Subcutaneous abdominal adipose tissue (tissue), 5 donors: ENCODE results near the gene SMIM7.
"Not testable (repeated sequence)": the region's sequence is repeated elsewhere in the genome, so short reads cannot be mapped to it uniquely, and the experiment has no call there.

Experiments
- H3K27ac ChIP-seq: one replicate; pipeline ENCODE4 v1.7.0; 2013; ENCODE audit warnings: low read depth, mild to moderate bottlenecking, inconsistent platforms, low read length, moderate library complexity
- H3K27me3 ChIP-seq, 5 donors: one replicate each; pipeline ENCODE4 v1.7.0; 2013; ENCODE audit warnings: low read length in 5 of 5, inconsistent platforms in 1 of 5; ENCODE audit not compliant: control insufficient read depth in 5 of 5, insufficient read depth in 4 of 5
- H3K36me3 ChIP-seq, 5 donors: one replicate each; pipeline ENCODE4 v1.7.0; 2013; ENCODE audit warnings: low read length in 5 of 5; ENCODE audit not compliant: control insufficient read depth in 5 of 5, insufficient read depth in 5 of 5
- H3K4me1 ChIP-seq, 5 donors: one replicate each; pipeline ENCODE4 v1.7.0; 2013; ENCODE audit warnings: low read length in 5 of 5, mild to moderate bottlenecking in 3 of 5, moderate library complexity in 1 of 5; ENCODE audit not compliant: control insufficient read depth in 5 of 5, insufficient read depth in 5 of 5
- H3K4me3 ChIP-seq, 5 donors: one replicate each; pipeline ENCODE4 v1.7.0; 2013; ENCODE audit warnings: low read length in 5 of 5, low read depth in 1 of 5
- H3K9ac ChIP-seq, 5 donors: one replicate each; pipeline ENCODE4 v1.7.0; 2013; ENCODE audit warnings: low read length in 5 of 5, mild to moderate bottlenecking in 4 of 5, moderate library complexity in 3 of 5
- H3K9me3 ChIP-seq, 5 donors: one replicate each; pipeline ENCODE4 v1.7.0; 2013; ENCODE audit warnings: low read length in 5 of 5; ENCODE audit not compliant: control insufficient read depth in 5 of 5
- donor health status: healthy.
- donor health status: healthy.
- donor health status: healthy.
- donor health status: healthy.
- donor health status: healthy.

The SMIM7 gene

DNA sequence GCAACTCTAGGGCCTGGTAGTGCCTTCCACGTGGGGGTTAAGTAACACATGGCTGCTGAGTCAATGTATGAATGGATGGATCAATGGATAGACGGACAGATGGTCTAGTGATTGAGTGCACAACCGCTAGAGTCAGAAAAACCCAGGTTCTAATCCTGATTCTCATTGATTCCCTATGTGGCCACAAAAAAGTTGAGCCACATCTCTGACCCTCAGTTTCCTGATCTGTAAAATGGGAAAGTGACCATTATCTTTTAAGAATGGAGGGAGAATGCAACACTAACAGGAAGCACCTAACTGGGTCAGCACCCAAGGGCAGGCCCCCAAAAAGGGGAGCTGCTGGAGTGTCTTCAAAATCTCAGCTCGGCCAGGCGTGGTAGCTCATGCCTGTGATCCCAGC lies 2.6 kb downstream of the SMIM7 start:
- no peaks in the 10 kb centered on the region for H3K27me3 ChIP-seq
- H3K4me3 ChIP-seq, result no peak overlapping the region
- peaks cover 3 to 36% (median 33%) of the 10 kb centered on the region in 5 donors for H3K4me1 ChIP-seq
- peaks cover 4 to 57% (median 53%) of the 10 kb centered on the region in 5 donors for H3K36me3 ChIP-seq
- no peaks in the 10 kb centered on the region for H3K9me3 ChIP-seq
- H3K27ac ChIP-seq, result no peak overlapping the region
- H3K9ac ChIP-seq, result peak overlapping the region in 1 of 5 donors; percentile 51

GRCh38 chr19:16655727-16656126 lies 4.2 kb downstream of the SMIM7 start:
- H3K27ac ChIP-seq, result no peak overlapping the region
- H3K4me3 ChIP-seq, result no peak overlapping the region
- H3K9me3 ChIP-seq, result no peaks in the 10 kb centered on the region
- H3K4me1 ChIP-seq, result peaks cover 3 to 29% (median 25%) of the 10 kb centered on the region in 5 donors
- no peak overlapping the region for H3K9ac ChIP-seq
- H3K27me3 ChIP-seq, result no peaks in the 10 kb centered on the region
- peaks cover 7 to 71% (median 67%) of the 10 kb centered on the region in 5 donors for H3K36me3 ChIP-seq

GRCh38 chr19:16654627-16655026 lies 5.3 kb downstream of the SMIM7 start:
- Histone ChIP-seq H3K4me1 (peaks cover 4 to 35% (median 30%) of the 10 kb centered on the region in 5 donors), H3K27ac (no peak overlapping the region), H3K4me3 (no peak overlapping the region), H3K27me3 (no peaks in the 10 kb centered on the region), H3K9ac (no peak overlapping the region), H3K36me3 (peaks cover 7 to 78% (median 69%) of the 10 kb centered on the region in 5 donors), H3K9me3 (no peaks in the 10 kb centered on the region)

DNA sequence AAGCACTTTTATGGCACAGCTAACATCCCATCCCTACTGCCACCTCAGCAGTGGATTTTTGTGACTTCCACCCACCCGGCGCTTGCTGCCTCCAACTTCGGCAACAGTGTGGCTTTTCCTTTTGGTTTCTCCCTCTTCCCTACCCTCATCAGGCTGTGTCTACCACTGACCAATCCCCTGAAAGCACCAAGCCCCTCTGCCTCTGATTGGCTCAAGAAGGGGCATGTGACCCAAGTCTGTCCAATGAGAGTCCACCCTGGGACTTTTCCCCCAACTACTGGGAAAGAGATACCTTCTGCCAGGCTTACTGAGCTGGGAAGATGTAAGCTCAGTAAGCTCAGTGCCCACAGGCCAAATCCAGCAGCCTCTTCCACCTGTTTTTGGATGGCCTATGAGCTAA lies 5.8 kb downstream of the SMIM7 start:
- no peak overlapping the region for H3K27ac ChIP-seq
- no peaks in the 10 kb centered on the region for H3K9me3 ChIP-seq
- H3K27me3 ChIP-seq, result no peaks in the 10 kb centered on the region
- H3K4me1 ChIP-seq, result peaks cover 1 to 36% (median 30%) of the 10 kb centered on the region in 5 donors
- H3K4me3 ChIP-seq, result no peak overlapping the region
- peaks cover 7 to 79% (median 69%) of the 10 kb centered on the region in 5 donors for H3K36me3 ChIP-seq
- no peak overlapping the region for H3K9ac ChIP-seq

DNA sequence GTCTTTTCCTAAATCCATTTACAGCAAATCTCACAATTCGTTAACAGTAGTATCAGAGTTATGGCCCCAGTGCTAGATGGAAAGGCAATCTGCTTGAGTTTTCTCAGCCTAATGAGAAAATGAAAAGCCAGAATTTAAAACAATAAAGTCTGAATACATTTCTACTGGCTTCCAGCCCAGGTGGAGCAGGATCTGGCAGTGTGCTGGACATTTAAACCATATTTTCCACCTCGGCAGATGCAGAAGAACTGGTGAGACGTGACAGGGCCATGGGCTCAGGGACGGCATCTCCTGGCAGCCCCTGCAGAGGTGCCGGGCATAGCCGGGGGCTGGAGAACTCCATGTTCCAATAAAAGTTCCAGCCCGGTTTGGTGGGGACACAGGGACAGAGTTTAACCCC lies 7.1 kb downstream of the SMIM7 start:
- H3K27me3 ChIP-seq, result no peaks in the 10 kb centered on the region
- no peaks in the 10 kb centered on the region for H3K9me3 ChIP-seq
- H3K4me1 ChIP-seq, result peaks cover 1 to 33% (median 20%) of the 10 kb centered on the region in 5 donors
- no peak overlapping the region for H3K27ac ChIP-seq
- no peak overlapping the region for H3K9ac ChIP-seq
- H3K36me3 ChIP-seq, result peaks cover 7 to 76% (median 65%) of the 10 kb centered on the region in 5 donors
- no peak overlapping the region for H3K4me3 ChIP-seq

DNA sequence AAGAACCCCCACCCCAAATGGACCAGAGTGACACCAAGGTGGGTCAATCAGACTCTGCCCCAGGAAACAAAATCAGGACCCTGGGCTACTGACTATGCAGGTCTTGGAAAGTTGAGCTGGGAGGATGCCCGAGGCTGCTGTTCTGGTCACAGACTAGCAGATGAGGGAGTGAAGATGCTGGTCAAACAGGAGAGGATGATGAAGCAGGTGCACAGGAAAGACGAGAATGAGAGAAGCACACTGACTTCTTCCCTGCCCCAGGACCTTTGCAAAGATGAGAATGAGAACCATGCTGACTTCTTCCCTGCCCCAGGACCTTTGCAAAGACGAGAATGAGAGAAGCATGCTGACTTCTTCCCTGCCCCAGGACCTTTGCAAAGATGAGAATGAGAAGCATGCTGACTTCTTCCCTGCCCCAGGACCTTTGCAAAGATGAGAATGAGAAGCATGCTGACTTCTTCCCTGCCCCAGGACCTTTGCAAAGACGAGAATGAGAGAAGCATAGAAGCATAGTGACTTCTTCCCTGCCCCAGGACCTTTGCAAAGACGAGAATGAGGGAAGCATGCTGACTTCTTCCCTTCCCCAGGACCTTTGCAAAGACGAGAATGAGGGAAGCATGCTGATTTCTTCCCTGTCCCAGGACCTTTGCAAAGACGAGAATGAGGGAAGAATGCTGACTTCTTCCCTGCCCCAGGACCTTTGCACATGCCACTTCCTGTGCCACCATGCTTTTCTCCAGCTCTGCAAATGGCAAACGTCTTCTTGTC lies 8.3 kb downstream of the SMIM7 start:
- not testable (repeated sequence) for H3K27ac ChIP-seq, H3K9ac ChIP-seq, H3K4me3 ChIP-seq

DNA sequence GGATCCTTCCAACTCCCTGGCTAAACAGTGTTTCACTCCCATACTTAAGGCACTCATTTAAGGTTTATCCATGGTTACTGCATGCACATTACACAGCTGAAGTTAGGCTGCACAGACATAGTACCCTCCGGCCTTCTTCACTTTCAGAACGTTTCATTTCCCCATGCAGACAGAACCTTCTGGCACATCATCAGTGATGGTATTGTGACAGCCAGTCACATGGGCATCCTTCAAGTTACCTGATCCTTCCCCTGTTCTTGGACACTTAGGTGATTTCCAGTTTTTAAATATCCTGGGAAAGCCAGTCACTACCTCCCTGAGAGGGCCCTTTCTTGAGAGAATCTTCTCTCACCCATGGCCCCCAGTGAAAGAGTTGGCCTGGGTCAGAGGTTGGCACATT lies 9.1 kb downstream of the SMIM7 start:
- peaks cover 1 to 44% (median 27%) of the 10 kb centered on the region in 5 donors for H3K4me1 ChIP-seq
- H3K9ac ChIP-seq, result no peak overlapping the region
- no peak overlapping the region for H3K4me3 ChIP-seq
- H3K27ac ChIP-seq, result no peak overlapping the region
- peaks cover 11 to 68% (median 60%) of the 10 kb centered on the region in 5 donors for H3K36me3 ChIP-seq
- no peaks in the 10 kb centered on the region for H3K27me3 ChIP-seq
- H3K9me3 ChIP-seq, result no peaks in the 10 kb centered on the region

More for the DNA sequence above, 8.3 kb downstream of the SMIM7 start:
- Histone ChIP-seq H3K4me1 (peaks cover 1 to 39% (median 21%) of the 10 kb centered on the region in 5 donors), H3K36me3 (peaks cover 7 to 69% (median 58%) of the 10 kb centered on the region in 5 donors)
- H3K27me3 ChIP-seq, H3K9me3 ChIP-seq: not testable (repeated sequence)

DNA sequence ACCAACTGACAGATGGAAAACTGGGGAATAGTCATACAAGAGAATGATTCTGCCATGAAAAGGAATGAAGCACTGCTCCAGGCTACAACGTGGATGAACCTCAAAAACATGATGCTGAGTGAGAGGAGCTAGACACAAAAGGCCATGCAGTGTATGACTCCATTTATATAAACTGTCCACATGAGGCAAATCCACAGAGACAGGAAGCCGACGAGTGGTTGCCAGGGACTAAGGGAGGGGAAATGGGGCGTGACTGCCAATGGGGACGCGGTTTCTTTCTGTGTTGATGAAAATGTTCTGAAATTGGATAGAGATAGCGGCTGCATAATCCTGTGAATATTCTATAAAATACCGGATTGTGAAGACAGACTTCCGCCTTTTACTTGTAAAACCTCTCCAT lies 10.2 kb downstream of the SMIM7 start:
- peak overlapping the region; percentile 46 for H3K27ac ChIP-seq
- H3K4me1 ChIP-seq, result peaks cover 1 to 44% (median 27%) of the 10 kb centered on the region in 5 donors
- peaks cover 7 to 69% (median 59%) of the 10 kb centered on the region in 5 donors for H3K36me3 ChIP-seq
- H3K27me3 ChIP-seq, result no peaks in the 10 kb centered on the region
- H3K9me3 ChIP-seq, result no peaks in the 10 kb centered on the region
- H3K9ac ChIP-seq, result no peak overlapping the region
- peak overlapping the region in 2 of 5 donors; percentile 17 to 19 for H3K4me3 ChIP-seq

DNA sequence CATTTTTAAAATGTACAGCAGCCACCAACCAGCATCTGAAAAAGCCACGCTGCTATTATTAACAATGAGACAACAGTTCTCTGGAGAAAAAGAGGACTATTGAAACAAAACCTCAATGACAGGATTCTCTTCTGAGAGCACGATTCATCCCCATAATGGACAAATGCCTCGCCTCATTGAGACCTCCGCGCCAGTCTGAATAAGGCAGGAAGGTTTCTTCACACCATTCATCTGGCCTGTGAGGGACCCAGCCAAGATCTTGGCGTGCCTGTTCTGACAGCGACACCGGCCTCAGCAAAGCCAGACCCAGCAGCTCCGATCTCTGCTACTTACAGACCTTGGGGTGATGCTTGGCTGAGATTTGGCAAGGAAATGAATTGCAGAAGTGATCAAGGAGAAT lies 14.8 kb downstream of the SMIM7 start:
- Histone ChIP-seq H3K4me3 (no peak overlapping the region), H3K9me3 (no peaks in the 10 kb centered on the region), H3K4me1 (peaks cover 1 to 32% (median 19%) of the 10 kb centered on the region in 5 donors), H3K27me3 (no peaks in the 10 kb centered on the region), H3K36me3 (peaks cover 6 to 71% (median 52%) of the 10 kb centered on the region in 5 donors), H3K27ac (no peak overlapping the region), H3K9ac (no peak overlapping the region)

GRCh38 chr19:16641695-16642094 lies 18.2 kb downstream of the SMIM7 start:
- H3K4me1 ChIP-seq, result peaks cover 0 to 9% (median 7%) of the 10 kb centered on the region in 5 donors
- no peak overlapping the region for H3K9ac ChIP-seq
- H3K36me3 ChIP-seq, result peaks cover 6 to 87% (median 59%) of the 10 kb centered on the region in 5 donors
- H3K27me3 ChIP-seq, result no peaks in the 10 kb centered on the region
- H3K27ac ChIP-seq, result no peak overlapping the region
- H3K4me3 ChIP-seq, result no peak overlapping the region
- H3K9me3 ChIP-seq, result no peaks in the 10 kb centered on the region
